ENCODE results near the gene SP140L. TPM values are rescaled to one million over a fixed set of nuclear protein-coding genes. Genes with fewer than 3 reads are reported as not detected.
"Not testable (repeated sequence)": the region's sequence is repeated elsewhere in the genome, so short reads cannot be mapped to it uniquely, and the experiment has no call there.

The SP140L gene
- total RNA-seq, 1 donor from 2014 or later: 6.6 TPM

DNA sequence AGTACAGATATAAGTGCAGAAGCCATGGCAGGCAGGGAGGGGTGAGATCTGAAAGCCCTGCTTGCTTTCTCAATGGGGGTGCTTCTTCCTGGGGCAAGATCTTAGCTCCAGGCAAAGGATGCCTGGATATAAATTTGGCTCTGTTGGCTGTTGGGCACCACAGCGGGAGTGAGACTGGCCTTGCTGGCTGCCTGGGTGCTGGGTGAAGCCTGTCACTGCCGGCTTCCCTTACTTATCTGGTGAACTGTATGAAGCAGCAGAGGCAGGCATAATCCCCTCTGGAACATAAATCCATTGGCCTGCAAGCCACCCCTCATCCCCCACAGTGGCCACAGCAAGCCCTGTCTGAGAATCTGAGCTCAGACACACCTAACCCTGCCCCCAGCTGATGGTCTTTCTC is 27.4 kb upstream of the SP140L start:
- Mint-ChIP-seq H3K36me3 (no peaks in the 10 kb centered on the region), H3K4me1 (ENCODE audit: unreplicated experiment) (no peaks in the 10 kb centered on the region), H3K27me3 (peaks cover 3% of the 10 kb centered on the region), H3K27ac (no peak overlapping the region), H3K4me3 (no peak overlapping the region), H3K9me3 (peaks cover 4% of the 10 kb centered on the region)
- TF ChIP-seq, protein P1, sequence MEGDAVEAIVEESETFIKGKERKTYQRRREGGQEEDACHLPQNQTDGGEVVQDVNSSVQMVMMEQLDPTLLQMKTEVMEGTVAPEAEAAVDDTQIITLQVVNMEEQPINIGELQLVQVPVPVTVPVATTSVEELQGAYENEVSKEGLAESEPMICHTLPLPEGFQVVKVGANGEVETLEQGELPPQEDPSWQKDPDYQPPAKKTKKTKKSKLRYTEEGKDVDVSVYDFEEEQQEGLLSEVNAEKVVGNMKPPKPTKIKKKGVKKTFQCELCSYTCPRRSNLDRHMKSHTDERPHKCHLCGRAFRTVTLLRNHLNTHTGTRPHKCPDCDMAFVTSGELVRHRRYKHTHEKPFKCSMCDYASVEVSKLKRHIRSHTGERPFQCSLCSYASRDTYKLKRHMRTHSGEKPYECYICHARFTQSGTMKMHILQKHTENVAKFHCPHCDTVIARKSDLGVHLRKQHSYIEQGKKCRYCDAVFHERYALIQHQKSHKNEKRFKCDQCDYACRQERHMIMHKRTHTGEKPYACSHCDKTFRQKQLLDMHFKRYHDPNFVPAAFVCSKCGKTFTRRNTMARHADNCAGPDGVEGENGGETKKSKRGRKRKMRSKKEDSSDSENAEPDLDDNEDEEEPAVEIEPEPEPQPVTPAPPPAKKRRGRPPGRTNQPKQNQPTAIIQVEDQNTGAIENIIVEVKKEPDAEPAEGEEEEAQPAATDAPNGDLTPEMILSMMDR (conservative IDR thresholded peaks at IDR 0.05): no peak
- DNase-seq (ENCODE audit: extremely low spot score, unreplicated experiment): no peak

DNA sequence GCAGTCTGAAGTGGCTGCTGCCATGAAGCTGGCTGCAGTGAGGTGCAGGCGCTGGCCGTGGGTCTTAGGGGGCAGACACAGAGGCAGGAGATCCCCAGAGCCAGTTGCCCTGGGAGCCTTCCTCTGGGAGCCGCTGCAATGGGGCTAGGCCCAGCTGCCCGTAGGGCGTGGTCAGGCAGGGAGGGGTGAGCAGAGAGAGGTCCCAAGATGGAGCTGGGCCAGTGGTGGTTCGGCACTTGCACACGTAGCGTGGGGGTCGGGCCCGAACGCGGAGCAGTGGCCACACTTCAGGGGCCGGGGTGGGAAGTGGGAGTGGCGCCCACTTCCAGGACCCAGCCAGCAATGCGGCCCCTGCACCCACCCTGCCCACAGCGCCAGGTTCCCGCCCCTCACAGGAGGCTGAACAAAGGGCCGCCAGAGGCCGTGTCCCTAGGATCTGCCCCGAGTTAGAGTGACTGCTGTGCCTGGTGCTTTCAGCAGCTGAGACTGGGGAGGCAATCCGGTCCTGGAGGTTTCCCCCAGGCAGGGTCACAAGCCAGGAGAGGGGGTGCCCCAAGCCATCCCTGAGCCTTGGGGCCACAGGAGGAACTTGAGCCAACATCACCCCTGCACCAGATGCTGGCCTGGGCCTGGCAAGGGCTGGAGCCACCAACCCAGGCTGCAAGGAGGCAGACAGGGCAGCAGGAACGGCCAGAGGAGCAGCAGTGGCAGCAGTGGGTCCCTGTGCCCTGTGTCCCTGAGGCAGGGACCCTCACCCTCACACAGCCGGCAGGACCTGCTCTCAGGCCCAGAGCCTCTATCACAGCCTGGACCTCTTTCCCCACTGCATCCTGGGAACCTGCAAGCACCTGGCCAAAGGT is 21.3 kb upstream of the SP140L start:
- Mint-ChIP-seq H3K4me3 (no peak overlapping the region), H3K4me1 (ENCODE audit: unreplicated experiment) (no peaks in the 10 kb centered on the region), H3K36me3 (no peaks in the 10 kb centered on the region), H3K9me3 (peaks cover 4% of the 10 kb centered on the region), H3K27me3 (peaks cover under 1% of the 10 kb centered on the region), H3K27ac (no peak overlapping the region)
- TF ChIP-seq, protein P1 (conservative IDR thresholded peaks at IDR 0.05): no peak
- no peak for DNase-seq (ENCODE audit: extremely low spot score, unreplicated experiment)

DNA sequence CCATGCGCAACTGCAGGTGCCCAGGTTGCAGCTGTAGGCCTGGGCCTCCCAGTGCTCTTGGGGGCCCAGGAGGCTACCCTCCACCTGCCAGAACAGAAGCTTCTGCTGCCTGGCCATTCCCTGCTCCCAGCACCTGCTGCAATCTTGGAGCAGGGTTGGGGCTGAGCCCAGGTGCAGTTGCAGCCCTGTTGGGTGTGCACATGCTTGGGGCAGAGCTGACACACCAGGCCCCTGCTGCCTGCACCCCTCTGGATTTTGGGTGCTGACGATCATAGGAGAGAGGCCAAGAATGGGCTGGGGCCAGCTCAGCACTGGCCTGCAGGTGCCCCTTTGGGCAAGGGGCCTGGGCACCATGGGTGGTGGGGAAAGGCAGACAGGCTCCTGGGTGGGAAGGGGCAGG is 20.5 kb upstream of the SP140L start:
- H3K4me1 Mint-ChIP-seq (ENCODE audit: unreplicated experiment): no peaks in the 10 kb centered on the region
- TF ChIP-seq, protein P1 (conservative IDR thresholded peaks at IDR 0.05): no peak
- no peak overlapping the region for H3K27ac Mint-ChIP-seq
- no peaks in the 10 kb centered on the region for H3K36me3 Mint-ChIP-seq
- no peaks in the 10 kb centered on the region for H3K27me3 Mint-ChIP-seq
- no peaks in the 10 kb centered on the region for H3K9me3 Mint-ChIP-seq
- DNase-seq (ENCODE audit: extremely low spot score, unreplicated experiment): no peak
- no peak overlapping the region for H3K4me3 Mint-ChIP-seq

DNA sequence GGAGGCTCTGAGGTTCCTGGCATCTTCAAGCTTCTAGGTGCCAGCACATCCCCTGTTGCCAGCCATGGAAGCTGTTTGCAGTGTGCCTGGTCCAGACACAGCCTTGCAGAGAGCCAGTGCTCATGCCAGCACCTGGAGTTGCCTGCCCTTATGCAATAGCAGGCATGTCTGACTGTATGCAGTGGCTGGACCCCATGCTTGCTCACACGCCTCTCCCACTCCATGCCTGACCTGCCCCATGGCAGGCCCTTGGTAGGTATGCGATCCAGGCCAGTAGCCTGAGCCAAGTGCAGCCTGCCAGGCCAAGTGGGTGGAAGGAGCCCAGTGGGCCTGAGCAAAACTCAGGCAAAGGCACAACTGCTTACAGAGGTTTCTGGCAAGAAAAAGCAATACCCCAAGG is 19.5 kb upstream of the SP140L start:
- Mint-ChIP-seq H3K9me3 (no peaks in the 10 kb centered on the region), H3K4me1 (ENCODE audit: unreplicated experiment) (no peaks in the 10 kb centered on the region), H3K36me3 (no peaks in the 10 kb centered on the region), H3K27ac (no peak overlapping the region), H3K4me3 (no peak overlapping the region), H3K27me3 (no peaks in the 10 kb centered on the region)
- TF ChIP-seq, protein P1 (conservative IDR thresholded peaks at IDR 0.05): no peak
- DNase-seq (ENCODE audit: extremely low spot score, unreplicated experiment): no peak

DNA sequence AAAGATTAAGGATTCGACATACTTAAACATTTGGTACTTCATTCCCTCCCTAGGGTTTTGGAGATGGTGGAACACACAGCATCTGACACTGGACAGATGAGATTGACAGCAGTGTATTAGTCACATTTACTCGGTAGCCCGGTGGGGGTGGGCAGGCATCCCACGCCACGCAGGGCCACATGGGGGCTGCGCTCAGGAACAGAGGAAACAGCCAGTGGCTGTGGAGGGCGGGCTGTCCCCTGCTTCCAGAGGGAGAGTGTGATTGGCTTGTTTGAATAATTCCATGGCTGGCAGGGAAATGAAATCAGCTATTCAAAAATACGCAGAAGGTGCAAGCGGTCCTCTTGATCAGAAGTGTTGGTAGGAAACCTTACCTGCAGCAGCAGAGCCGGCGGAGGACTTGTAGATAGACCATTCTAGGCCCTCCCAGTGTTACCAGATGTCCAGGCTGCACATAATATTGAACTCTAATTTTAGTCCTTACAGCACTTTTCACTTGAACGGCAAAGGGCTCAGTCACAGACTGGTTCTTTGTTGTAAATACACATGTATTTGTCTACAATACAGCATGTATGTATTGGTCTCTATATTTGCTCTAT is 18.5 kb upstream of the SP140L start:
- Mint-ChIP-seq H3K27ac (no peak overlapping the region), H3K4me1 (ENCODE audit: unreplicated experiment) (no peaks in the 10 kb centered on the region), H3K27me3 (no peaks in the 10 kb centered on the region), H3K36me3 (no peaks in the 10 kb centered on the region), H3K4me3 (no peak overlapping the region), H3K9me3 (no peaks in the 10 kb centered on the region)
- DNase-seq (ENCODE audit: extremely low spot score, unreplicated experiment): no peak
- TF ChIP-seq, protein P1 (conservative IDR thresholded peaks at IDR 0.05): no peak

DNA sequence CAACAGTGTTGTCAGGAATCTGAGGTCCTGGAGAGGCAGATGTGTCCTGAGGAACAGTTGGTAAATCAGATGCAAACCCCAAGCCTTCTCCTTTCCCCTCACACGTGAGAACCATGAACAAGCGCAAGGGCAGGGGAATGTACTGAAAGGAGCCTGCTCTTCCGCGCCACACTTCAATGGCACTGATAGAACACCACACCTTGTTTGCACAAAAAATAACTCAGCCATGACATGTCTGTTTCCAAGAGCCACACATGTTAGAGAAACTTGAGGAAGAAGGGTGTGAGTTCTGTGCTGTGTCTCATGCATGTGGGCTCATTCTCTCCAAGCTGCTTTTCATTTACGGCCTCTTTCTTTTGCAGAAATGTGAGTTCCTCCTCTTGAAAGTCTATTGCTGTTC is 16.2 kb upstream of the SP140L start:
- not testable (repeated sequence) for H3K36me3 Mint-ChIP-seq; DNase-seq (ENCODE audit: extremely low spot score, unreplicated experiment); H3K27ac Mint-ChIP-seq; H3K27me3 Mint-ChIP-seq; H3K4me1 Mint-ChIP-seq (ENCODE audit: unreplicated experiment); H3K4me3 Mint-ChIP-seq; H3K9me3 Mint-ChIP-seq

DNA sequence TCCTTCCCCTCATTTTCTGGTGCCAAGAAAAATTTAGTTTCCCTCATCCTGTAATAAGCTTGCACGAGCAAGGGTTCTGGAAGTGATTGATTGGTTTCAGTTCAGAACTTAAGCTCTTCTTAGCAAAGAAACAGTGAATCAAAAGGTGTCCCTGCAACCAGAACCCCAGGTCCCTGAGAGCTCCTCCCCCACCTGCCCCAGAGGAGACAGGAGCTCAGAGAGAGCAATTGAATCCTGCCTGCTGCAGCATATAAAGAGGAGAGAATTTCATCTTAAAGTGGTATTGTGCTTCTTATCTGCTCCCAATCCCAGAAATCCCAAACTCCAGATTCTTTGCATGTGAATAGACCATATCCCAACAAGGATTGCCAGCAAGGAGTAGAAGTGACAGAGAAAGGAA is 15.4 kb upstream of the SP140L start:
- not testable (repeated sequence) for H3K4me1 Mint-ChIP-seq (ENCODE audit: unreplicated experiment); DNase-seq (ENCODE audit: extremely low spot score, unreplicated experiment); H3K27ac Mint-ChIP-seq; H3K27me3 Mint-ChIP-seq; H3K36me3 Mint-ChIP-seq; H3K4me3 Mint-ChIP-seq; H3K9me3 Mint-ChIP-seq
